Measurements from ENCODE around the gene AQP9.

DNA sequence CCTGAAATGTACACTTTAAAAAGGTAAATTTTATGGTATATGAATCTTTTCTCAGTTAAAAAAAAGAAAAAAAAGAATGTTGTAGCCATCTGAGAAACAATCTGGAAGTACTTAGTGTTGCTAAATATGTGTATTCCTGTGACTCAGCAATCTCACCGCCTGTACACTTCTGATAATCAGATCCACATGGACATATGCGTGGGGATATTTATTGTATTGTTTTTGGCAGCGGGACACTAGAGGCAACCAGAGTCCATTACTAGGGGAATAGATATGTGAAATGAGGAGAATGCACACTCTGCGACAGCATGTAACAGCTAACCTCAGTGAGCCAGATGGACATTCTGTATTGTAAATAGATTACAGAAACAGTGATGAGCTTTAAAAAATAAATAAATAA lies 65.4 kb downstream of the AQP9 start:
- no peak for TF ChIP-seq POLR2A (IDR thresholded peaks at IDR 0.05)
- TF ChIP-seq CTCF (IDR thresholded peaks at IDR 0.05), result no peak
- no peak for TF ChIP-seq POLR2AphosphoS5 (IDR thresholded peaks at IDR 0.05)
- TF ChIP-seq EP300 (IDR thresholded peaks at IDR 0.05), result no peak

Data from stomach (tissue), 4 donors.